Keratinocyte (primary cell): ENCODE results near the gene PID1. TPM values are rescaled to one million over a fixed set of nuclear protein-coding genes. Genes with fewer than 3 reads are reported as not detected.
"Not testable (repeated sequence)": the region's sequence is repeated elsewhere in the genome, so short reads cannot be mapped to it uniquely, and the experiment has no call there.

ENCODE experiments used
- DNase-seq: peaks from one replicate; pipeline ENCODE4 v3.0.0-alpha.2; 2011; ENCODE audit warnings: low read depth, missing footprints, low spot score
- FAIRE-seq: peaks from 2 replicates; lab custom pipeline; 2011; peaks lifted over from hg19 to GRCh38; lab: Jason Lieb, UNC
- H2AFZ ChIP-seq: 2 replicates; pipeline ENCODE4 v1.6.0; 2012; ENCODE audit warnings: low read length, control low read depth, inconsistent platforms; ENCODE audit not compliant: control insufficient read depth
- H3K27ac ChIP-seq: 2 replicates; pipeline ENCODE4 v1.5.1; 2011; ENCODE audit warnings: low read length; ENCODE audit not compliant: control insufficient read depth, insufficient read depth
- H3K27me3 ChIP-seq: 3 replicates; pipeline ENCODE4 v1.6.0; 2011; ENCODE audit warnings: low read length; ENCODE audit not compliant: control insufficient read depth, insufficient read depth; ENCODE audit errors: extremely low read depth
- H3K36me3 ChIP-seq, 2 experiments: 2 replicates in 1 of 2; 3 replicates in 1 of 2; pipeline ENCODE4 v1.5.1; 2011; ENCODE audit warnings: low read length in 2 of 2, mild to moderate bottlenecking in 1 of 2; ENCODE audit not compliant: control insufficient read depth in 2 of 2, insufficient read depth in 2 of 2; ENCODE audit errors: extremely low read depth in 1 of 2
- H3K4me1 ChIP-seq: 3 replicates; pipeline ENCODE4 v1.5.1; 2011; ENCODE audit warnings: low read length; ENCODE audit not compliant: control insufficient read depth, insufficient read depth; ENCODE audit errors: extremely low read depth
- H3K4me2 ChIP-seq: 3 replicates; pipeline ENCODE4 v1.6.0; 2011; ENCODE audit warnings: low read depth, low read length; ENCODE audit not compliant: control insufficient read depth, insufficient read depth; ENCODE audit errors: extremely low read depth
- H3K4me3 ChIP-seq, 3 experiments: fragments of 200-600 bp in 1 of 3; sonication (generic) in 1 of 3; 2 replicates in 2 of 3; 3 replicates in 1 of 3; pipeline ENCODE4 v1.5.1; 2011 to 2016; ENCODE audit warnings: low read length in 3 of 3, mild to moderate bottlenecking in 3 of 3, control low read depth in 2 of 3, inconsistent platforms in 1 of 3, low read depth in 1 of 3, mixed read lengths in 1 of 3, mixed run types in 1 of 3, moderate library complexity in 1 of 3; ENCODE audit not compliant: control insufficient read depth in 2 of 3, insufficient read depth in 2 of 3; ENCODE audit errors: extremely low read depth in 1 of 3
- H3K79me2 ChIP-seq: 2 replicates; pipeline ENCODE4 v1.6.0; 2012; ENCODE audit warnings: low read length; ENCODE audit not compliant: control insufficient read depth, insufficient read depth
- H3K9ac ChIP-seq: 3 replicates; pipeline ENCODE4 v1.6.0; 2011; ENCODE audit warnings: low read length; ENCODE audit not compliant: control insufficient read depth, insufficient read depth; ENCODE audit errors: extremely low read depth
- H3K9me1 ChIP-seq: 3 replicates; pipeline ENCODE4 v1.6.0; 2011; ENCODE audit warnings: low read length; ENCODE audit not compliant: control insufficient read depth, insufficient read depth; ENCODE audit errors: extremely low read depth
- H3K9me3 ChIP-seq: 2 replicates; pipeline ENCODE4 v1.5.1; 2012; ENCODE audit warnings: low read depth, low read length; ENCODE audit not compliant: control insufficient read depth
- H4K20me1 ChIP-seq: 3 replicates; pipeline ENCODE4 v1.6.0; 2011; ENCODE audit warnings: low read length; ENCODE audit not compliant: control insufficient read depth, insufficient read depth; ENCODE audit errors: extremely low read depth
- CTCF ChIP-seq, 3 experiments: IDR thresholded peaks in 1 of 3; conservative IDR thresholded peaks in 1 of 3; optimal IDR thresholded peaks in 1 of 3; 2 replicates in 2 of 3; 3 replicates in 1 of 3; pipeline versions ENCODE3 to v1.5.1; 2011; ENCODE audit warnings: low read length in 3 of 3, mild to moderate bottlenecking in 3 of 3, moderate library complexity in 2 of 3, control low read depth in 1 of 3, inconsistent platforms in 1 of 3; ENCODE audit not compliant: insufficient read depth in 2 of 3; ENCODE audit errors: extremely low read depth in 1 of 3
- EZH2 ChIP-seq: IDR thresholded peaks from one replicate; pipeline ENCODE4 v1.6.1; 2012; ENCODE audit warnings: inconsistent platforms, mild to moderate bottlenecking, low read length, moderate library complexity
- dilution Hi-C: fragments of 300-500 bp; cut with MboI; formaldehyde crosslinking; loops from one replicate; pipeline ENCODE4 v1.7.0; 2020; ENCODE audit warnings: low sequenced_read_pairs; ENCODE audit not compliant: extremely low pct_ligation_motif_present
- polyA plus RNA-seq, 5 experiments: library from polyadenylated mRNA; depleted of rRNA in 3 of 5; stranded (reverse) in 3 of 5; stranded (forward) in 1 of 5; unstranded in 1 of 5; fragments of >200 nt; gene quantifications; 1 replicate in 1 of 5; 2 replicates in 3 of 5; 3 replicates in 1 of 5; pipeline versions ENCODE4 v1.2.1 to v1.2.3, GENCODE V29; 2011 to 2012; ENCODE audit warnings: missing spikeins in 2 of 5, low read depth in 1 of 5, low replicate concordance in 1 of 5

The PID1 gene
- polyA plus RNA-seq, 1 donor (not counting 4 experiments of a cell fraction or from before 2014, with no cell fraction given), result 5.4 TPM

GRCh38 chr2:229080172-229080571 lies 190.9 kb downstream of the PID1 start:
- Histone ChIP-seq H3K79me2 (no peaks in the 10 kb centered on the region), H3K27me3 (no peaks in the 10 kb centered on the region), H3K4me2 (no peak overlapping the region), H3K36me3 (no peaks in the 10 kb centered on the region), H3K27ac (no peak overlapping the region), H2AFZ (no peak overlapping the region), H3K4me3 (no peak overlapping the region), H3K9ac (no peak overlapping the region), H3K4me1 (no peaks in the 10 kb centered on the region), H3K9me3 (no peaks in the 10 kb centered on the region), H3K9me1 (no peaks in the 10 kb centered on the region), H4K20me1 (no peaks in the 10 kb centered on the region)
- dilution Hi-C loops, result no loop called here
- FAIRE-seq (no peak), DNase-seq (no peak)
- TF ChIP-seq EZH2 (no peak), CTCF (optimal IDR thresholded peaks at IDR 0.05 in 1 of 3, IDR thresholded peaks at IDR 0.05 in 1 of 3, conservative IDR thresholded peaks at IDR 0.05 in 1 of 3; ENCODE audit: extremely low read depth in 1 of 3, insufficient read depth in 2 of 3, low read length in 3 of 3) (no peak)

GRCh38 chr2:229076886-229077285 lies 194.2 kb downstream of the PID1 start:
- H3K9me3 ChIP-seq, H3K79me2 ChIP-seq, H3K9ac ChIP-seq, FAIRE-seq, H2AFZ ChIP-seq, H3K4me3 ChIP-seq, H3K9me1 ChIP-seq, dilution Hi-C loops, H3K27ac ChIP-seq, H3K36me3 ChIP-seq, DNase-seq, H4K20me1 ChIP-seq, H3K27me3 ChIP-seq, H3K4me2 ChIP-seq, H3K4me1 ChIP-seq: not testable (repeated sequence)

- Histone ChIP-seq H3K9ac (no peak overlapping the region), H2AFZ (no peak overlapping the region), H3K4me3 (no peak overlapping the region), H3K27me3 (no peaks in the 10 kb centered on the region), H3K79me2 (no peaks in the 10 kb centered on the region), H3K9me3 (no peaks in the 10 kb centered on the region), H3K36me3 (no peaks in the 10 kb centered on the region), H3K9me1 (no peaks in the 10 kb centered on the region), H3K4me2 (no peak overlapping the region), H3K4me1 (no peaks in the 10 kb centered on the region), H4K20me1 (no peaks in the 10 kb centered on the region), H3K27ac (no peak overlapping the region)
- TF ChIP-seq CTCF (optimal IDR thresholded peaks at IDR 0.05 in 1 of 3, IDR thresholded peaks at IDR 0.05 in 1 of 3, conservative IDR thresholded peaks at IDR 0.05 in 1 of 3; ENCODE audit: extremely low read depth in 1 of 3, insufficient read depth in 2 of 3, low read length in 3 of 3), result no peak
- TF ChIP-seq EZH2, result no peak
- FAIRE-seq (no peak), DNase-seq (no peak)
- dilution Hi-C loops, result no loop called here
Measured at GRCh38 chr2:229073935-229074334, 197.2 kb downstream of the PID1 start.
